GM19351 (cell line): ENCODE data around the gene C11orf86.

Experiments
- ATAC-seq: cut with Tn5 transposase; IDR thresholded peaks from one replicate; pipeline ENCODE4 v1.9.1; 2021; ENCODE audit warnings: mild to moderate bottlenecking, moderate library complexity; ENCODE audit not compliant: unreplicated experiment

Gene C11orf86

DNA sequence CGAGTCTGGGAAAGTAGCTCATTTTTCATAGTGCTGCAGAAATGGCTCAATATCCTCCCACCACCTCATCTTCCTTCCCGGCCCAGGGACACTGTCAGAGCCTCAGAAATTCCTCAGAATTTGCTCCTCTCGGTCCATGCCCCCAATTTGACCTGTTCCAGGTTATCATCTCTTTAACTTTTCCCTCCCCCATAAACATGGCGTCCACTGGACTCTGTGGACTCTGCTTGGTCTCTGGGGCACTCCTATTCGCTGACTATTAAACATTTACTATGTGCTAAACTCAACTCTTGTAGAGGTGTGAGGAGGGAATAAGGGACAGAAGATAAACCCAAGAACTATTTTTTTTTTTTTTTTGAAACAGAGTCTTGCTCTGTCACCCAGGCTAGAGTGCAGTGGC is 8.8 kb upstream of the C11orf86 start:
- ATAC-seq = no peak

DNA sequence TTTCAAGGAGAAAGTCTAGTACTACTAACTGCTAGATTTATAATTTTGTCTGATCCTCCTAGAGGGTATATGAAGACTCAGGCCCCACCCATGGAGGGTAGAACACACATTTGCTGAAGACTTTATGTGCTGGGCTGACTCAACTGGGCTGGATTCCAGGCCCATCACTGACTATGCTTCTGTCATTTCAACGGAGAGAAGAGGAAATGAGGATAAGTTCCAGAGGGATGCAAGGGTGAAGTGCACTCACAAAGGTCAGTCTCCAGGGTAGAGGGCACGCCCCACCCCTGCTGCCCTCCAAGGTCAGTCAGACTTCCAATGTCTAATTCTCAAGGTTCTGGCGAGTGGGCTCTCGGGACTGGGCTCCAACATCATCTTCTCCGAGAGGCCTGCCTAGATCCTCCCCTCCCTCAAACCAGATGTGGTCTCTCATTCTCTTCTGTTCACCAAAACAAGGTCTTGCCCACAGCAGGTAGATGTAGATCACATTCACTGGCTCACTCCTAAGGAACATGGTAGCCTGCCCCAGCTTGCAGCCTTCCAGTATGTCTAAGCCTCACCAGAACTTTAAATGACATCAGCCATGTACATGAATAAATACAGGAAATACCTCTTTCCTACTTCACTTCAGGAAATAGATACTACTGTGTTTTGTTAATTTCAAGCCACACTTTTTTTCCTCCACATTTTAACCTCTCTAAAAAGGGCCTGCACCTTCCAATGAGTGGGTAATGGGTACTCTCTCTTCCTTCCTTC is 7.3 kb upstream of the C11orf86 start:
- no peak for ATAC-seq

GRCh38 chr11:66969584-66970225 is 5.4 kb upstream of the C11orf86 start:
- ATAC-seq = no peak

GRCh38 chr11:66970371-66970806 is 4.7 kb upstream of the C11orf86 start:
- no peak for ATAC-seq

DNA sequence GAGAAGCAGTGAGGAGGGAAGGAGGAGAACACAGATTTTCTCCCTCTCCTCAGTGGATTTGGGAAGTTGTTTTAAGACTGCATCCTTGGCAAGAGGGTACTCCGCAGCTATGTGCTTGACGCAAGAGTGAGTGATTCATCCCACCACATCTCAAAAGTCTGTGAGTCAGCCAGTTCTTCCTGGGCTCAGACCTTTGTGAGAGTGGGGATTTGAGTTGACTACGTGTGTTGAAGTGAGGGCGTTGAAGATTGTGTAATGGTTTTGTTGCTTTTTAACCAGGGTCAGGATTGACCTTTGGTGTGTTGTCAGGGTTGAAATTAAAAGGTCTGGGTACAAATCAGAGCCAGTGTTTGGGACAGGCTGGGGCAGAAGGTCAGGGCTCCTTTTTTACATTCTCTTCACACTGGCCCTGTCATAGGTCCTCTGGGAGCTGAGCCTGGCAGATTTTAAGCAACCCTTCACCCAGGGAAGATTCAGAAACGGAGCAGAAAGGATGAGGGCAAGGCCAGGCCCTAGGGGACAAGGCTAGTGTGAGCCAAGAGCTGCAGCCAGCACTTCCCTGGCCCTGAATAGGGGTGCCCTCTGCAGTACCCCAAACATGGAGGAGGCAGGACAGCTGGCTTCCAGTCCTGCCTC is 4.2 kb upstream of the C11orf86 start:
- ATAC-seq = no peak

- no peak for ATAC-seq
These were observed 3.6 kb upstream of the C11orf86 start for GRCh38 chr11:66971488-66971887.

DNA sequence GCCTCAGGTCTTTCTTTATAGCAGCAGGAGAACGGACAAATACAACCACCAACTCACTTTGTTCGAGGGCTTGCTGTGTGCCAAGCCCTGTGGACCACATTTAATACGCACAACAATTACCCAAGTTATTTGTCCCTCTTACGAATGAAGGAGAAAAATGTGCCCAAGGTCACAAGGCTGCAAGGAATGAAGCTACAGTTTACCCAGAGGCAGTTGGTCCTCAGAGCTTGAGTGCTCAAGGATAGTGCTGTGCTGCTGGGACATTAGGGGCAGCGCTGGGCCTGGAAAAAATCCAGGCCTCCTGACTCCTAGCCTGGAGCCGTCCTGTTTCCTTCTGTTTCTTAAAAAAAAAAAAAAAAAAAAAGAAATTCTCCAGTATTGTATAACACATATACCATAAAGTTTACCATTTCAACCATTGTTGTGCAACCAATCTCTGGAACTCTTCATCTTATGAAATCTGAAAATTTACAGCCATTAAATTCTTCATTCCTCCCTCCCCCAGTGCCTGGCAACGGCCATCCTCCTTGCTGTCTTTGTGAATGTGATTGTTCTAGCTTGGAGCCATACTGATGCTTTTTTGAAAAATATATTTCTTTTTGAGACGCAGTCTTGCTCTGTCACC is 1.0 kb upstream of the C11orf86 start:
- no peak for ATAC-seq

DNA sequence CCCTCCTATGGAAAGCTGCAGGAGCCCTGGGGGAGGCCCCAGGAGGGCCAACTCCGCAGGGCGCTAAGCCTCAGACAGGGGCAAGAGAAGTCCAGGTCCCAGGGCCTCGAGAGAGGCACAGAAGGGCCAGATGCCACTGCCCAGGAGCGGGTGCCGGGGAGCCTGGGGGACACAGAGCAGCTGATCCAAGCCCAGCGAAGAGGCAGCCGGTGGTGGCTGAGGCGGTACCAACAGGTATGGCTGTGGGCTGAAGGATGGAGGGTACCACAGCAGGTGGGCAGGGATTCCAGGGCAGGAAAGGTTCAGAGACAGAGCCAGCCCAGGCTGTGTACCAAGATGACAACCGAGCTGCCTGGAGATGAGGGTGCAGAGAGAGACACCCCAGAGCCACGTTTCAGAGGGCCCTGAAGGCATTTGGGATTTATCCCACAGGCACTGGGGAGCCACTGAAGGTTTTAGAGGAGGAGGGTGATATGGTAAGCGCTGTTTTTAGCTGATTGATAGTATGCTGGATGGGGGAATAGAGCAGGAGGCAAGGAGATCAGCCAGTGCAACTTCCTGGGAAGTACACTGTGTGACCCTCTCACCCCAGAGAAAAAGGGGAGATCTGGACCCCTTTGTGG is 412 bp downstream of the C11orf86 start:
- no peak for ATAC-seq

DNA sequence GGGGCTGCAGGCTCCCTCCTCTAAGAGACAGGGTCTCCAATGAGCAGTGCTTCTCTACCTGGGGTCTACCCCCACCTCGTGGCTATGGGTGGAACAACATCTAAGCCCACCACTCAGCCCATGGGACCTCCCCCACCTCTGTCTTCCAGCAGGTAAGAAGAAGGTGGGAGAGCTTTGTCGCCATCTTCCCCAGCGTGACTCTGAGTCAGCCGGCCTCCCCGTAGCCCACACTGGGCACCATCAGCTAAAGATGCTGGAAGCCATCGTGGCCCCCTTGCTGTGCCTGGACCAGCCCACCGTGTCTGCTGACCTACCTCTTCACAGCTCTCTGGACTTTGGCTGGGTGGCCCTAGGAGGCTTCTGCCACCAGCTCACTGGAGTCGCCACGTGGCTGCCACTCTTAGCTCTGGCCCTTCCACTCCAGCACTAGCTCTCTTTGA is 944 bp downstream of the C11orf86 start:
- no peak for ATAC-seq

- no peak for ATAC-seq
These were observed 1.8 kb downstream of the C11orf86 start for GRCh38 chr11:66976925-66977324.

DNA sequence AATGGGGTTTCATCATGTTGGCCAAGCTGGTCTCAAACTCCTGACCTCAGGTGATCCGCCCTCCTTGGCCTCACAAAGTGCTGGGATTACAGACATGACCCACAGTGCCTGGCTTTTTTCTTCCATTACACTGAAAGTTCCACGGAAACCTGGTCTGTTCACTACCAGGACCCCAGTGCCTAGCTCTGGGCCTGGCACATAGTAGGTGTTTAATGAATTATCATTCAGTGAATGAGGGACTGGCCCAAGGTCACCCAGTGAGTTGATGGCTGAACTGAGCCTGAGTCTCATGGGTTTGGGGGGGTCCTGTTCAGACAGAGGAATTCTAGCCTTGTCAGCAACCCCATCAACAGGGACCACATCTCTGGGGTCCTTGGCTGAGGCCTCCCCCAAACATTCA is 3.1 kb downstream of the C11orf86 start:
- ATAC-seq = no peak

DNA sequence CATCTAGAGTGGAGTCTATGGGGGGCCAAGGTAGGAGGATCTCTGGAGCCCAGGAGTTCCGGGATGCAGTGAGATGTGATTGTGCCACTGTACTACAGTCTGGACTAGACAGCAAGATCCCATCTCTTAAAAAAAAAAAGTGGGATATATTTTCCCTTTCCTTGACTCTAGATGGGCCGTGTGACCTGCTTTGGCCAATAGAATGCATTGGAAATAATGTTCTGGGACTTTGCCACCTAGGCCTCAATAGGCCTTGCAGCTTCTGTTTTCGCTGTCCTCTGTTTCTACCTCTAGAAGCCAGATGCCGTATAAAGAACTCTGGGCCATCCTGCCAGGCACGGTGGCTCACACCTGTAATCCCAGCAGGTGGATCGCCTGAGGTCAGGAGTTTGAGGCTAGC is 3.6 kb downstream of the C11orf86 start:
- ATAC-seq = no peak

GRCh38 chr11:66979336-66979980 is 4.4 kb downstream of the C11orf86 start:
- ATAC-seq = no peak

DNA sequence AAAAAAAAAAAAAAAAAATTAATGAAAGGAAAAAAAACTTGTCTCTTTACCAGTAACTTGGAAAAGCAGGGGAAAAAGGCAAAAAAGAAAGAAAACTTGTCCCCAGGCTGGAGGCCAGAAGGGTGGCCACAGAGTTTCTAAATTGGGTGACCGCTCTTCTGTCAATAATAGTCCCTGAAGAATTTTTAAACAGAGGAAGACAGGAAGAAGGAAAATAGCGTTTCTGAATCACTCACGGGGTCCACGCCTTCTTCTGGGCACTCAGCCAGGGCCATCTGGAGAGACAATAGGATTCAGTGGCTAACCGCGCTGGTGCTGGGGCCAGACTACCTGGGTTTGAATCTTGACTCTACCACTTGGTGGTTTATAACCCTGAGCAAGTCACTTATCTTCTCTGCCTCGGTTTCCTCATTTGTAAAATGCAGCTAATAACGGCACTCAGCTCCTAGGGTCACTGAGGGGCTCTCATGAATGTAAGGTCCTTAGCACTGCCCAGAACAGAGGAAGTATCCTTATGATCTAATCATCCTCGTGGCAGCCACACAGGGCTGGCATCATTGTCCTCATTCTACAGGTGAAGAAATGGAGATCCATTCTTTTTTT is 7.0 kb downstream of the C11orf86 start:
- ATAC-seq = no peak

DNA sequence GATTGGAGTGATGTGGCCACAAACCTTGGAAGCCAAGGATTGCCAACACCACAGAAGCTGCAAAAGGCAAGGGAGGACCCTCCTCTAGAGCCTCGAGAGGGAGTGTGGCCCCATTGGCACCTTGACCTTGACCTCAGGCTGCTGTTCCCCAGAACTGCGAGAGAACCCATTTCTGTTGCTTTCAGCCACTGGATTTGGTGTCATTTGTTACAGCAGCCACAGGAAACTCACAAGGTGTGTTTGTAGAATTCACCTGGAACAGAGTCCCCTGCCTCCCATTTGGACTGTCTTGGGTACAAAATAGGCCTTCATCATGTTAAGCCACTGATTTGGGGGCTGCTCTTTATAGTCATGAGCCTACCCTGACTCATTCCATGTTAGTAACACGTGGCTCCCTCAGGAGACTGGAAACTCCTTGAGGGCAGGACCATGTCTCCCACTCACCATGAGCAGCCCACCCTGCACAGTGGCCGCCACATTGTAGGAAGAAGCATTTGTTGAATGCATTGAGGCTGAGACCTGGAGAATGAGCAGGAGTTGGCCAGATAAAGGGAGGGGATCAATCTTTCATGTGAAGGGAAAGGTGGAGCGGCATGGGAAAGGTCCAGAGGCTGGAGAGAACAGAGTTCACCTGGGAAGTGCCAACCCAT is 8.3 kb downstream of the C11orf86 start:
- ATAC-seq = no peak

GRCh38 chr11:66985508-66986177 is 10.5 kb downstream of the C11orf86 start:
- no peak for ATAC-seq

- no peak for ATAC-seq
These were observed 11.1 kb downstream of the C11orf86 start for GRCh38 chr11:66986178-66986545.

GRCh38 chr11:66987158-66987620 is 12.1 kb downstream of the C11orf86 start:
- ATAC-seq = no peak
